DOHH2 (cell line): Measurements from ENCODE around the gene GAPDHS.
A peak's percentile ranks its signal among the peaks of the same experiment; 100 is the strongest.

Source experiments
- H3F3A ChIP-seq: fragments of 200-600 bp; sonication (generic), shearing (Covaris generic); 2 replicates; pipeline ENCODE4 v1.6.0; 2016; ENCODE audit warnings: antibody characterized with exemption, mild to moderate bottlenecking; ENCODE audit not compliant: control insufficient read depth, insufficient read depth
- H3K27ac ChIP-seq: fragments of 200-600 bp; sonication (generic); 2 replicates; pipeline ENCODE4 v1.5.1; 2014; ENCODE audit warnings: low read depth, mild to moderate bottlenecking, low read length, moderate library complexity
- H3K27me3 ChIP-seq: fragments of 200-600 bp; sonication (generic); 2 replicates; pipeline ENCODE4 v1.6.1; 2014; ENCODE audit warnings: mild to moderate bottlenecking, low read length, mixed read lengths; ENCODE audit not compliant: control insufficient read depth
- H3K36me3 ChIP-seq: fragments of 200-600 bp; sonication (generic); 2 replicates; pipeline ENCODE4 v1.6.1; 2014; ENCODE audit warnings: mild to moderate bottlenecking, low read length, moderate library complexity, mixed read lengths; ENCODE audit not compliant: control insufficient read depth
- H3K4me1 ChIP-seq: fragments of 200-600 bp; sonication (generic); 2 replicates; pipeline ENCODE4 v1.6.1; 2014; ENCODE audit warnings: mild to moderate bottlenecking, low read length, mixed read lengths; ENCODE audit not compliant: control insufficient read depth
- H3K4me2 ChIP-seq: fragments of 200-600 bp; sonication (generic); 2 replicates; pipeline ENCODE4 v1.6.0; 2014; ENCODE audit warnings: mild to moderate bottlenecking, low read length, moderate library complexity
- H3K4me3 ChIP-seq: fragments of 200-600 bp; sonication (generic); 2 replicates; pipeline ENCODE4 v1.5.1; 2014; ENCODE audit warnings: mild to moderate bottlenecking, low read length, mixed read lengths
- H3K79me2 ChIP-seq: fragments of 200-600 bp; sonication (generic); 2 replicates; pipeline ENCODE4 v1.6.1; 2014; ENCODE audit warnings: mild to moderate bottlenecking, low read length, mixed read lengths; ENCODE audit not compliant: control insufficient read depth
- H3K9me2 ChIP-seq: fragments of 200-600 bp; sonication (generic); replicated peaks from 2 replicates; pipeline ENCODE4 v1.6.1; 2014; ENCODE audit warnings: mild to moderate bottlenecking, low read length, mixed read lengths; ENCODE audit not compliant: control insufficient read depth
- H3K9me3 ChIP-seq: fragments of 200-600 bp; sonication (generic); 2 replicates; pipeline ENCODE4 v1.6.1; 2014; ENCODE audit warnings: antibody characterized with exemption, low read length, mixed read lengths; ENCODE audit not compliant: control insufficient read depth, insufficient read depth
- H4K20me1 ChIP-seq: fragments of 200-600 bp; sonication (generic); 2 replicates; pipeline ENCODE4 v1.6.0; 2014; ENCODE audit warnings: low read depth, mild to moderate bottlenecking, antibody characterized with exemption, low read length, moderate library complexity; ENCODE audit not compliant: control insufficient read depth, insufficient read depth
- CTCF ChIP-seq: fragments of 200-600 bp; sonication (generic); IDR thresholded peaks from one replicate; pipeline ENCODE4 v1.5.1; 2014; ENCODE audit warnings: antibody characterized with exemption, mild to moderate bottlenecking, low read depth, low read length; ENCODE audit not compliant: poor library complexity, severe bottlenecking
- EZH2phosphoT487 ChIP-seq: fragments of 200-600 bp; sonication (generic); IDR thresholded peaks from 2 replicates; pipeline ENCODE4 v1.6.1; 2017; ENCODE audit warnings: borderline replicate concordance, mild to moderate bottlenecking, antibody characterized with exemption, low read length, moderate library complexity, mixed read lengths

GAPDHS gene

GRCh38 chr19:35506011-35506410 is 27.2 kb upstream of the GAPDHS start:
- Histone ChIP-seq H3F3A (peaks cover 5% of the 10 kb centered on the region; the same call in 1 of the 2 replicates), H3K79me2 (peaks cover 10% of the 10 kb centered on the region), H3K4me1 (peaks cover 66% of the 10 kb centered on the region), H3K36me3 (no peaks in the 10 kb centered on the region), H3K9me3 (no peaks in the 10 kb centered on the region), H3K4me3 (no peak overlapping the region), H3K27ac (no peak overlapping the region), H3K4me2 (no peak overlapping the region), H3K27me3 (peaks cover 32% of the 10 kb centered on the region), H3K9me2 (no peaks in the 10 kb centered on the region), H4K20me1 (no peaks in the 10 kb centered on the region)
- TF ChIP-seq EZH2phosphoT487 (no peak), CTCF (no peak)

GRCh38 chr19:35507561-35507960 is 25.7 kb upstream of the GAPDHS start:
- TF ChIP-seq EZH2phosphoT487, result no peak
- TF ChIP-seq CTCF, result no peak
- no peak overlapping the region for H3K27ac ChIP-seq
- H3K4me3 ChIP-seq, result no peak overlapping the region; the same call in 1 of the 2 replicates
- no peaks in the 10 kb centered on the region for H3K9me3 ChIP-seq
- H3K79me2 ChIP-seq, result peaks cover 10% of the 10 kb centered on the region
- peaks cover 33% of the 10 kb centered on the region for H3K27me3 ChIP-seq
- peak overlapping the region; percentile 54 for H3K4me2 ChIP-seq
- peaks cover 50% of the 10 kb centered on the region for H3K4me1 ChIP-seq
- H3K9me2 ChIP-seq, result no peaks in the 10 kb centered on the region
- H4K20me1 ChIP-seq, result no peaks in the 10 kb centered on the region
- no peaks in the 10 kb centered on the region for H3F3A ChIP-seq
- no peaks in the 10 kb centered on the region for H3K36me3 ChIP-seq

- no peaks in the 10 kb centered on the region for H3K9me2 ChIP-seq
- H3K4me2 ChIP-seq, result peak overlapping the region; percentile 54
- no peak overlapping the region for H3K27ac ChIP-seq
- H4K20me1 ChIP-seq, result no peaks in the 10 kb centered on the region
- no peaks in the 10 kb centered on the region for H3K36me3 ChIP-seq
- H3K27me3 ChIP-seq, result peaks cover 36% of the 10 kb centered on the region
- TF ChIP-seq EZH2phosphoT487, result no peak; the same call in 1 of the 2 replicates
- no peak for TF ChIP-seq CTCF
- peaks cover 10% of the 10 kb centered on the region for H3K79me2 ChIP-seq
- H3K4me3 ChIP-seq, result peak overlapping the region; percentile 75
- no peaks in the 10 kb centered on the region for H3K9me3 ChIP-seq
- no peaks in the 10 kb centered on the region for H3F3A ChIP-seq
- H3K4me1 ChIP-seq, result peaks cover 44% of the 10 kb centered on the region
Measured at GRCh38 chr19:35508129-35508528, 25.1 kb upstream of the GAPDHS start.
